ENCODE results near the gene MPC2. TPM values are rescaled to one million over a fixed set of nuclear protein-coding genes. Genes with fewer than 3 reads are reported as not detected.
A peak's percentile ranks its signal among the peaks of the same experiment; 100 is the strongest.

MPC2 gene
- total RNA-seq, 6 experiments from 2014 or later: 85.2 to 198 (median 142) TPM

- Histone ChIP-seq H3K9me3 (no peaks in the 10 kb centered on the region), H3K27ac (no peak overlapping the region), H3K36me3 (peaks cover 0 to 3% (median 0%) of the 10 kb centered on the region in 4 donors), H3K4me3 (no peak overlapping the region), H3K4me1 (peaks cover 0 to 73% (median 11%) of the 10 kb centered on the region in 4 donors), H3K27me3 (no peaks in the 10 kb centered on the region)
- WGBS (ENCODE audit: insufficient coverage, low coverage, low lambda C conversion rate, missing lambda C conversion rate): 66% methylated on average over 2 of the region's 3 CpGs
- TF ChIP-seq, protein P1, sequence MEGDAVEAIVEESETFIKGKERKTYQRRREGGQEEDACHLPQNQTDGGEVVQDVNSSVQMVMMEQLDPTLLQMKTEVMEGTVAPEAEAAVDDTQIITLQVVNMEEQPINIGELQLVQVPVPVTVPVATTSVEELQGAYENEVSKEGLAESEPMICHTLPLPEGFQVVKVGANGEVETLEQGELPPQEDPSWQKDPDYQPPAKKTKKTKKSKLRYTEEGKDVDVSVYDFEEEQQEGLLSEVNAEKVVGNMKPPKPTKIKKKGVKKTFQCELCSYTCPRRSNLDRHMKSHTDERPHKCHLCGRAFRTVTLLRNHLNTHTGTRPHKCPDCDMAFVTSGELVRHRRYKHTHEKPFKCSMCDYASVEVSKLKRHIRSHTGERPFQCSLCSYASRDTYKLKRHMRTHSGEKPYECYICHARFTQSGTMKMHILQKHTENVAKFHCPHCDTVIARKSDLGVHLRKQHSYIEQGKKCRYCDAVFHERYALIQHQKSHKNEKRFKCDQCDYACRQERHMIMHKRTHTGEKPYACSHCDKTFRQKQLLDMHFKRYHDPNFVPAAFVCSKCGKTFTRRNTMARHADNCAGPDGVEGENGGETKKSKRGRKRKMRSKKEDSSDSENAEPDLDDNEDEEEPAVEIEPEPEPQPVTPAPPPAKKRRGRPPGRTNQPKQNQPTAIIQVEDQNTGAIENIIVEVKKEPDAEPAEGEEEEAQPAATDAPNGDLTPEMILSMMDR (IDR thresholded peaks at IDR 0.05): no peak
- no peak for TF ChIP-seq POLR2A (IDR thresholded peaks at IDR 0.05)
- intact Hi-C loops (cut with DNase I): no loop called here
- ATAC-seq (no peak), DNase-seq (no peak)
Observed at GRCh38 chr1:167923324-167924056, 13.4 kb downstream of the MPC2 start.

- no peaks in the 10 kb centered on the region for H3K9me3 ChIP-seq
- H3K36me3 ChIP-seq: peaks cover 0 to 9% (median 0%) of the 10 kb centered on the region in 4 donors
- no peak overlapping the region for H3K27ac ChIP-seq
- ATAC-seq (no peak), DNase-seq (no peak)
- H3K4me1 ChIP-seq: peaks cover 0 to 76% (median 11%) of the 10 kb centered on the region in 4 donors
- intact Hi-C loops (cut with DNase I): no loop called here
- 25% methylated on average over 1 of the region's 1 CpG for WGBS (ENCODE audit: insufficient coverage, low coverage, low lambda C conversion rate, missing lambda C conversion rate)
- H3K4me3 ChIP-seq: no peak overlapping the region
- TF ChIP-seq, protein P1 (IDR thresholded peaks at IDR 0.05): no peak
- TF ChIP-seq POLR2A (IDR thresholded peaks at IDR 0.05): no peak
- no peaks in the 10 kb centered on the region for H3K27me3 ChIP-seq
Observed at GRCh38 chr1:167922611-167923074, 14.2 kb downstream of the MPC2 start.

- no peaks in the 10 kb centered on the region for H3K9me3 ChIP-seq
- TF ChIP-seq, protein P1 (IDR thresholded peaks at IDR 0.05): no peak
- no peak for TF ChIP-seq POLR2A (IDR thresholded peaks at IDR 0.05)
- intact Hi-C loops (cut with DNase I): no loop called here
- no peaks in the 10 kb centered on the region for H3K27me3 ChIP-seq
- DNase-seq: no peak
- H3K27ac ChIP-seq: no peak overlapping the region
- H3K4me1 ChIP-seq: peaks cover 0 to 82% (median 11%) of the 10 kb centered on the region in 4 donors
- no peak for ATAC-seq
- H3K4me3 ChIP-seq: no peak overlapping the region
- peaks cover 0 to 9% (median 0%) of the 10 kb centered on the region in 4 donors for H3K36me3 ChIP-seq
Observed at GRCh38 chr1:167922023-167922422, 14.8 kb downstream of the MPC2 start.

GRCh38 chr1:167916766-167917511 is 19.9 kb downstream of the MPC2 start:
- H3K27me3 ChIP-seq: no peaks in the 10 kb centered on the region
- peaks cover 0 to 67% (median 16%) of the 10 kb centered on the region in 4 donors for H3K4me1 ChIP-seq
- ATAC-seq: peak; percentile 54 to 79 (median 74)
- WGBS (ENCODE audit: insufficient coverage, low coverage, low lambda C conversion rate, missing lambda C conversion rate): 37% methylated on average over 6 of the region's 6 CpGs
- H3K36me3 ChIP-seq: peaks cover 0 to 6% (median 0%) of the 10 kb centered on the region in 4 donors
- TF ChIP-seq, protein P1 (IDR thresholded peaks at IDR 0.05): no peak
- no peak for TF ChIP-seq POLR2A (IDR thresholded peaks at IDR 0.05)
- intact Hi-C loops (cut with DNase I): no loop called here
- H3K27ac ChIP-seq: peak overlapping the region; percentile 70 to 71 (median 71)
- peak in 1 of 3 donors; percentile 32 for DNase-seq
- no peaks in the 10 kb centered on the region for H3K9me3 ChIP-seq
- no peak overlapping the region for H3K4me3 ChIP-seq
